ENCODE results near the gene IGSF21.

DNA sequence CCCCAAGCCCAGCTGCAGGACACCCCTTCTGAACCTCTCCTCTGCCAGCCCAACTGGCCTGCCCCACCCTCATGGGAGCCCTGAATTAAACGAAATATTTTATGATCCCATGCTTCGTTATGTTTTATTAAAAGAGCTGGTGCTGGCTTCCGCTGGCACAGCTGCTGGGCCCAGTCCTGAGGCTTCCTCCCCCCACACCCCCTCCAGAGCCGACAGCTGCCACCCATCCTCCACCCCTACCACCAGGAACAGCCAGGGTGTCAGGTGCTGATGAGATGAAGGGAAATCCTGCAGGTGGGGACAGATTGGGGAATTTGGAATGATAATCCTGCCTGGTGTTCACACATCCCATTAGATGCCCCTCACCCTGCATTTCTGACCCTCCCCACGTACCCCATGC is 19.0 kb downstream of the IGSF21 start:
- TF ChIP-seq, protein P1, sequence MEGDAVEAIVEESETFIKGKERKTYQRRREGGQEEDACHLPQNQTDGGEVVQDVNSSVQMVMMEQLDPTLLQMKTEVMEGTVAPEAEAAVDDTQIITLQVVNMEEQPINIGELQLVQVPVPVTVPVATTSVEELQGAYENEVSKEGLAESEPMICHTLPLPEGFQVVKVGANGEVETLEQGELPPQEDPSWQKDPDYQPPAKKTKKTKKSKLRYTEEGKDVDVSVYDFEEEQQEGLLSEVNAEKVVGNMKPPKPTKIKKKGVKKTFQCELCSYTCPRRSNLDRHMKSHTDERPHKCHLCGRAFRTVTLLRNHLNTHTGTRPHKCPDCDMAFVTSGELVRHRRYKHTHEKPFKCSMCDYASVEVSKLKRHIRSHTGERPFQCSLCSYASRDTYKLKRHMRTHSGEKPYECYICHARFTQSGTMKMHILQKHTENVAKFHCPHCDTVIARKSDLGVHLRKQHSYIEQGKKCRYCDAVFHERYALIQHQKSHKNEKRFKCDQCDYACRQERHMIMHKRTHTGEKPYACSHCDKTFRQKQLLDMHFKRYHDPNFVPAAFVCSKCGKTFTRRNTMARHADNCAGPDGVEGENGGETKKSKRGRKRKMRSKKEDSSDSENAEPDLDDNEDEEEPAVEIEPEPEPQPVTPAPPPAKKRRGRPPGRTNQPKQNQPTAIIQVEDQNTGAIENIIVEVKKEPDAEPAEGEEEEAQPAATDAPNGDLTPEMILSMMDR (IDR thresholded peaks at IDR 0.05; ENCODE audit: extremely low read depth in 1 of 2, insufficient read depth in 1 of 2, low read depth in 1 of 2, low read length in 2 of 2) = no peak
- TF ChIP-seq POLR2AphosphoS5 (IDR thresholded peaks at IDR 0.05; ENCODE audit: insufficient read depth, low read depth, low read length) = no peak
